Cardiac muscle cell (in vitro differentiated cells and primary cell): ENCODE data around the gene RIPK3. TPM values are rescaled to one million over a fixed set of nuclear protein-coding genes. Genes with fewer than 3 reads are reported as not detected.
"Not testable (repeated sequence)": the region's sequence is repeated elsewhere in the genome, so short reads cannot be mapped to it uniquely, and the experiment has no call there.

Experiments
- DNase-seq, 2 donors: peaks; one replicate each; pipeline versions ENCODE4 v3.0.0 to v3.0.0-alpha.2; 2010 to 2017; ENCODE audit warnings: low read depth in 1 of 2, low spot score in 1 of 2
- H3K27ac ChIP-seq: fragments of 200-600 bp; sonication (generic); 2 replicates; pipeline ENCODE4 v1.5.1; 2016
- H3K27me3 ChIP-seq: fragments of 200-600 bp; sonication (generic); 2 replicates; pipeline ENCODE4 v1.6.0; 2016; ENCODE audit warnings: control low read depth
- H3K36me3 ChIP-seq: fragments of 200-600 bp; sonication (generic); 2 replicates; pipeline ENCODE4 v1.5.1; 2016; ENCODE audit warnings: control low read depth
- H3K4me1 ChIP-seq: fragments of 200-600 bp; sonication (generic); 2 replicates; pipeline ENCODE4 v1.8.1; 2017; ENCODE audit warnings: low read depth, mild to moderate bottlenecking, mixed run types
- H3K4me3 ChIP-seq: fragments of 200-600 bp; sonication (generic); 2 replicates; pipeline ENCODE4 v1.5.1; 2016; ENCODE audit warnings: mild to moderate bottlenecking
- H3K9me3 ChIP-seq: fragments of 200-600 bp; sonication (generic); 2 replicates; pipeline ENCODE4 v1.5.1; 2017; ENCODE audit warnings: low read depth, mild to moderate bottlenecking, control low read depth
- CTCF ChIP-seq: IDR thresholded peaks from 2 replicates; pipeline ENCODE4 v1.5.1; 2012; ENCODE audit warnings: low read depth, mild to moderate bottlenecking, low read length
- polyA plus RNA-seq: library from polyadenylated mRNA; unstranded; fragments of >200 nt; fragmentation: Nextera tagmentation; extraction: Ambion mirVana; gene quantifications from 2 replicates; pipeline ENCODE4 v1.2.1, GENCODE V29; 2016
- total RNA-seq: library from RNA; depleted of rRNA; stranded (reverse); fragments of >200 nt; gene quantifications from 2 replicates; pipeline ENCODE4 v1.2.3, GENCODE V29; 2016

Gene RIPK3
- total and polyA plus RNA-seq, 2 experiments from 2014 or later, result 0.24 TPM; not detected in 1

DNA sequence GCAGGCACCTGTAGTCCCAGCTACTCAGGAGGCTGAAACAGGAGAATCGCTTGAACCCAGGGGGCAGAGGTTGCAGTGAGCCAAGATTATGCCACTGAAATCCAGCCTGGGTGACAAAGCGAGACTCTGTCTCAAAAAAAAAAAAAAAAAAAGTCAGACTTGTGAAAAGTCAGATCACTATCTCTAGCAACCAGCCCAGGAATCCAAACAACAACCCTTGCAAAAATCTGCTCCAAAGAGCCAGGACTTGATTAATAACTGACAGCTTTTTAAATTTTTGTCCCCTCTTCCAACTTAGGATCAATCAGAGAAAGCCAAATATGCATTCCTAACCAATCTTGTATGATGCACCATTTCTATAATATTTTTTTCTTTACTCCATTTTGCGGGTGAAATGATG, 20.5 kb upstream of the RIPK3 start:
- Histone ChIP-seq H3K4me1 (no peaks in the 10 kb centered on the region), H3K4me3 (no peak overlapping the region), H3K27ac (no peak overlapping the region), H3K36me3 (no peaks in the 10 kb centered on the region), H3K27me3 (peaks cover 39% of the 10 kb centered on the region), H3K9me3 (no peaks in the 10 kb centered on the region)
- DNase-seq, result no peak
- no peak for TF ChIP-seq CTCF

DNA sequence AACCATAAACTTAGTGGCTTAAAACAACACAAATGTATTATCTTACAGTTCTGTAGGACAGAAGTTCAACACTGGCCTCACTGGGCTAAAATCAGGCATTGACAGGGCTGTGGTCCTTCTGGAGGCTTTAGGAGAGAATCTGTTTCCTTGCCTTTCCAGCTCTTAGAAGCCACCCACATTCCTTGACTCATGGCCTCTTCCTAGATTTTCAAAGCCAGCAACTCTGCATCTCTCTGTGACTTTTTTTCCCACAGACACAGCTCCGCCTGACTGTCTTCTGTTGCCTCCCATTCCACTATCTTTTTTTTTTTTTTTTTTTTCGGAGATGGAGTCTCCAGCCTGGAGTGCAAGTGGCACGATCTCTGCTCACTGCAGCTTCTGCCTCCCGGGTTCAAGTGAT, 16.4 kb upstream of the RIPK3 start:
- Histone ChIP-seq H3K4me1 (no peaks in the 10 kb centered on the region), H3K27ac (no peak overlapping the region), H3K36me3 (no peaks in the 10 kb centered on the region), H3K4me3 (no peak overlapping the region), H3K27me3 (peaks cover 49% of the 10 kb centered on the region), H3K9me3 (no peaks in the 10 kb centered on the region)
- DNase-seq, result no peak
- no peak for TF ChIP-seq CTCF

DNA sequence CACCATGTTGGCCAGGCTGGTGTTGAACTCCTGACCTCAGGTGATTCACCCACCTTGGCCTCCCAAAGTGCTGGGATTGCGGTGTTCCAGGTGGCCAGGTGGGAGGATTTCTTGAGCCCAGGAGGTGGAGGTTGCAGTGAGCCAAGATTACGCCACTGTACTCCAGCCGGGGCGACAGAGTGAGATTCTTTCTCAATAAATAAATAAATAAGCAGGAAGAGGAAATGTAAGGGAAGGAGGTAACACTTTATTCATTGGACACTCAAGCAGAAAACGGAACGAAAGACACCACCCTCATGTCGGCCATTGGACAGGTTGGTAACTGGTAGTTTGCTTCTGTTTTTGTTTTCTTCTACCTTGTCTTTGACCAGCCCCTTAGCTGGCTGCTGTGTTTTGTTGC, 15.2 kb upstream of the RIPK3 start:
- Histone ChIP-seq H3K27me3 (peaks cover 54% of the 10 kb centered on the region), H3K9me3 (no peaks in the 10 kb centered on the region), H3K4me1 (no peaks in the 10 kb centered on the region), H3K27ac (no peak overlapping the region), H3K36me3 (no peaks in the 10 kb centered on the region), H3K4me3 (no peak overlapping the region)
- no peak for TF ChIP-seq CTCF
- DNase-seq, result no peak

DNA sequence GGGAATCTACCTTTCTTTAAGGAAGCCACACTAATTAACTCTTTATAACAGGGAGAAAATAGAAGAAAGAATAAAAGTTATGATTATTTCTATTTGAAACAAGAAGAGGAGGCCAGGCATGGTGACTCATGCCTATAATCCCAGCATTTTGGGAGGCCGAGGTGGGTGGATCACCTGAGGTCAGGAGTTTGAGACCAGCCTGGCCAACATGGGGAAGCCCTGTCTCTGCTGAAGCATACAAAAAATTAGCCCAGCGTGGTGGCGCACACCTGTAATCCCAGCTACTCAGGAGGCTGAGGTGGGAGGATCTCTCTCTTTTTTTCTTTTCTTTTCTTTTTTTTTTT, 14.7 kb upstream of the RIPK3 start:
- not testable (repeated sequence) for H3K36me3 ChIP-seq, H3K4me3 ChIP-seq, H3K27ac ChIP-seq, H3K4me1 ChIP-seq, DNase-seq, H3K9me3 ChIP-seq
- H3K27me3 ChIP-seq, result peaks cover 58% of the 10 kb centered on the region

- Histone ChIP-seq H3K36me3 (no peaks in the 10 kb centered on the region), H3K4me3 (no peak overlapping the region), H3K27ac (no peak overlapping the region), H3K9me3 (no peaks in the 10 kb centered on the region), H3K27me3 (peaks cover 63% of the 10 kb centered on the region), H3K4me1 (no peaks in the 10 kb centered on the region)
- DNase-seq, result peak in 1 of 2 donors; percentile 56
- no peak for TF ChIP-seq CTCF
These were observed 14.0 kb upstream of the RIPK3 start for GRCh38 chr14:24353559-24354481.

DNA sequence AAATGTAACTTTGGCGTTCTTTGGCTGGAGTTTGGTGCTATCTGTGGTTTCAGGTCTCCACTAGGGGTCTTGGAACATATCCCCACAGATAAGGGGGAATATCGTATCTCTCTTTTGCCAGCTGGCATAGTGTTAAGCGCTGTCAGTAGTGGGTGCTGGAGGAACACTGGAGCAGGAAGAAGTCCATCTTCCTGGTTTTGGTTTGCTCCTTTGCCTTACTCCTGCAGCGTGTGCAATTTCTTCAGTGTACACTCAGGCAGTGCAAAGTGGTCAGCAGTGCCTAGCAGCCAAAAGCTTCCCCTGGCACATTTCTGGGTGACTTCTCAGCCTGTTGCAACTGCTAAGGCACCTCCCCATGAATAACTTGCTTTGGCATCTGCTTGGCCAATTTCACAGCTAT, 11.7 kb upstream of the RIPK3 start:
- peaks cover 69% of the 10 kb centered on the region for H3K27me3 ChIP-seq
- H3K4me3 ChIP-seq, result no peak overlapping the region
- DNase-seq, result peak in 1 of 2 donors; percentile 63
- no peak overlapping the region for H3K27ac ChIP-seq
- H3K9me3 ChIP-seq, result no peaks in the 10 kb centered on the region
- no peaks in the 10 kb centered on the region for H3K36me3 ChIP-seq
- TF ChIP-seq CTCF, result no peak
- H3K4me1 ChIP-seq, result no peaks in the 10 kb centered on the region
